CD4-positive, CD25-positive, alpha-beta regulatory T cell (primary cell): Measurements from ENCODE around the gene DIAPH2. TPM values are rescaled to one million over a fixed set of nuclear protein-coding genes. Genes with fewer than 3 reads are reported as not detected.
"Not testable (repeated sequence)": the region's sequence is repeated elsewhere in the genome, so short reads cannot be mapped to it uniquely, and the experiment has no call there.

Experiments
- ATAC-seq, 2 donors: fragments of 150-1000 bp; cut with Tn5 transposase; one replicate each; pipeline ENCODE4 v1.10.0; 2021; ENCODE audit warnings: low read depth in 2 of 2, moderate number of reproducible peaks in 2 of 2, moderate library complexity in 1 of 2
- DNase-seq, 3 donors: peaks; one replicate each; pipeline versions ENCODE4 v3.0.0 to v3.0.0-alpha.2; 2012 to 2022; ENCODE audit warnings: mixed read lengths in 1 of 3
- H3K27ac ChIP-seq: one replicate; pipeline ENCODE4 v1.7.0; 2013; ENCODE audit warnings: mild to moderate bottlenecking, low read length; ENCODE audit not compliant: insufficient read depth, poor library complexity, severe bottlenecking
- H3K27me3 ChIP-seq: one replicate; pipeline ENCODE4 v1.7.0; 2013; ENCODE audit warnings: low read length; ENCODE audit not compliant: control insufficient read depth, insufficient read depth
- H3K36me3 ChIP-seq: one replicate; pipeline ENCODE4 v1.7.0; 2013; ENCODE audit warnings: mild to moderate bottlenecking, low read length, moderate library complexity; ENCODE audit not compliant: control insufficient read depth, insufficient read depth
- H3K4me1 ChIP-seq: 2 replicates; pipeline ENCODE4 v1.7.0; 2013; ENCODE audit warnings: mild to moderate bottlenecking, low read length; ENCODE audit not compliant: insufficient read depth, control insufficient read depth, poor library complexity, severe bottlenecking
- H3K4me3 ChIP-seq: one replicate; pipeline ENCODE4 v1.7.0; 2013; ENCODE audit warnings: low read depth, mild to moderate bottlenecking, low read length, moderate library complexity
- H3K9me3 ChIP-seq, 2 experiments: 1 replicate in 1 of 2; 2 replicates in 1 of 2; pipeline ENCODE4 v1.7.0; 2013; ENCODE audit warnings: low read length in 2 of 2, mild to moderate bottlenecking in 1 of 2, moderate library complexity in 1 of 2; ENCODE audit not compliant: control insufficient read depth in 2 of 2
- H3K27ac Mint-ChIP-seq, 3 donors: one replicate each; pipeline ENCODE4 v1.8.0; 2020 to 2022; ENCODE audit warnings: mild to moderate bottlenecking in 3 of 3, mixed read lengths in 3 of 3, moderate library complexity in 2 of 3
- H3K27me3 Mint-ChIP-seq: one replicate; pipeline ENCODE4 v1.8.0; 2022; ENCODE audit warnings: mild to moderate bottlenecking, mixed read lengths
- H3K36me3 Mint-ChIP-seq: one replicate; pipeline ENCODE4 v1.8.0; 2020; ENCODE audit warnings: mixed read lengths
- H3K4me1 Mint-ChIP-seq, 4 donors: one replicate each; pipeline ENCODE4 v1.8.0; 2020 to 2022; ENCODE audit warnings: mixed read lengths in 4 of 4, mild to moderate bottlenecking in 1 of 4
- H3K4me3 Mint-ChIP-seq, 4 donors: one replicate each; pipeline ENCODE4 v1.8.0; 2020 to 2022; ENCODE audit warnings: mild to moderate bottlenecking in 4 of 4, mixed read lengths in 4 of 4, moderate library complexity in 3 of 4
- H3K9me3 Mint-ChIP-seq, 7 donors: one replicate each; pipeline ENCODE4 v1.8.0; 2020 to 2022; ENCODE audit warnings: mixed read lengths in 7 of 7, mild to moderate bottlenecking in 3 of 7, moderate library complexity in 2 of 7
- polyA plus RNA-seq, 4 donors: library from polyadenylated mRNA; unstranded; fragments of 300-500 nt; fragmentation: Illumina TruSeq; gene quantifications; one replicate each; pipeline ENCODE4 v1.2.3, GENCODE V29; 2021
- total RNA-seq: library from RNA; stranded (reverse); gene quantifications from one replicate; pipeline ENCODE4 v1.2.3, GENCODE V29; 2022

Gene DIAPH2
- total and polyA plus RNA-seq, 5 donors from 2014 or later: 6.3 to 17.0 (median 6.6) TPM

- no peaks in the 10 kb centered on the region for H3K9me3 ChIP-seq
- H3K36me3 ChIP-seq: no peaks in the 10 kb centered on the region
- Mint-ChIP-seq H3K27ac (no peak overlapping the region), H3K4me3 (no peak overlapping the region), H3K36me3 (no peaks in the 10 kb centered on the region), H3K4me1 (no peaks in the 10 kb centered on the region), H3K27me3 (no peaks in the 10 kb centered on the region), H3K9me3 (no peaks in the 10 kb centered on the region)
- no peak overlapping the region for H3K27ac ChIP-seq
- H3K27me3 ChIP-seq: no peaks in the 10 kb centered on the region
- no peaks in the 10 kb centered on the region for H3K4me1 ChIP-seq
- no peak overlapping the region for H3K4me3 ChIP-seq
- ATAC-seq (no peak), DNase-seq (no peak)
Observed at GRCh38 chrX:96846841-96847240, 162.2 kb downstream of the DIAPH2 start.

- H3K36me3 Mint-ChIP-seq, H3K4me1 ChIP-seq, H3K4me3 ChIP-seq, H3K9me3 Mint-ChIP-seq, H3K27me3 ChIP-seq, H3K27ac Mint-ChIP-seq, H3K27me3 Mint-ChIP-seq, H3K36me3 ChIP-seq, DNase-seq, H3K27ac ChIP-seq, H3K9me3 ChIP-seq, H3K4me3 Mint-ChIP-seq, ATAC-seq: not testable (repeated sequence)
- H3K4me1 Mint-ChIP-seq: peaks cover 0 to 12% (median 0%) of the 10 kb centered on the region in 4 donors
Observed at GRCh38 chrX:96859422-96859821, 174.8 kb downstream of the DIAPH2 start.

- Mint-ChIP-seq H3K36me3 (no peaks in the 10 kb centered on the region), H3K4me3 (no peak overlapping the region), H3K9me3 (no peaks in the 10 kb centered on the region), H3K4me1 (peaks cover 0 to 14% (median 0%) of the 10 kb centered on the region in 4 donors), H3K27ac (no peak overlapping the region), H3K27me3 (no peaks in the 10 kb centered on the region)
- H3K27ac ChIP-seq: no peak overlapping the region
- H3K4me3 ChIP-seq: no peak overlapping the region
- H3K27me3 ChIP-seq: no peaks in the 10 kb centered on the region
- no peaks in the 10 kb centered on the region for H3K36me3 ChIP-seq
- DNase-seq: no peak
- H3K4me1 ChIP-seq: no peaks in the 10 kb centered on the region
- no peak for ATAC-seq
- no peaks in the 10 kb centered on the region for H3K9me3 ChIP-seq
Observed at GRCh38 chrX:96861218-96861617, 176.6 kb downstream of the DIAPH2 start.

GRCh38 chrX:96861661-96862060 is 177.0 kb downstream of the DIAPH2 start:
- no peaks in the 10 kb centered on the region for H3K27me3 ChIP-seq
- H3K36me3 ChIP-seq: no peaks in the 10 kb centered on the region
- DNase-seq: no peak
- no peak overlapping the region for H3K27ac ChIP-seq
- H3K4me3 ChIP-seq: no peak overlapping the region
- H3K9me3 Mint-ChIP-seq: no peaks in the 10 kb centered on the region
- H3K4me1 Mint-ChIP-seq: peaks cover 0 to 14% (median 0%) of the 10 kb centered on the region in 4 donors
- no peaks in the 10 kb centered on the region for H3K36me3 Mint-ChIP-seq
- H3K9me3 ChIP-seq: no peaks in the 10 kb centered on the region
- H3K27ac Mint-ChIP-seq: no peak overlapping the region
- H3K4me1 ChIP-seq: no peaks in the 10 kb centered on the region
- ATAC-seq: no peak
- no peaks in the 10 kb centered on the region for H3K27me3 Mint-ChIP-seq
- no peak overlapping the region for H3K4me3 Mint-ChIP-seq

GRCh38 chrX:96883608-96884007 is 199.0 kb downstream of the DIAPH2 start, which contains the start of gene RPA4:
Gene RPA4 (plus strand): TSS chrX:96883908. CDS start chrX:96884311, 403 bp downstream.
- no peaks in the 10 kb centered on the region for H3K27me3 ChIP-seq
- H3K36me3 Mint-ChIP-seq: peaks cover 4% of the 10 kb centered on the region
- no peaks in the 10 kb centered on the region for H3K4me1 ChIP-seq
- no peak within 1 kb of the TSS for H3K4me3 Mint-ChIP-seq
- H3K36me3 ChIP-seq: peaks cover 4% of the 10 kb centered on the region
- peaks cover 0 to 5% (median 0%) of the 10 kb centered on the region in 4 donors for H3K4me1 Mint-ChIP-seq
- DNase-seq: no peak
- no peak within 1 kb of the TSS for H3K4me3 ChIP-seq
- no peak for ATAC-seq
- H3K9me3 Mint-ChIP-seq: no peaks in the 10 kb centered on the region
- H3K27ac ChIP-seq: no peak within 1 kb of the TSS
- no peaks in the 10 kb centered on the region for H3K27me3 Mint-ChIP-seq
- no peaks in the 10 kb centered on the region for H3K9me3 ChIP-seq
- no peak within 1 kb of the TSS for H3K27ac Mint-ChIP-seq

- Histone ChIP-seq H3K36me3 (peaks cover 4% of the 10 kb centered on the region), H3K4me3 (no peak overlapping the region), H3K27ac (no peak overlapping the region), H3K27me3 (no peaks in the 10 kb centered on the region), H3K9me3 (no peaks in the 10 kb centered on the region), H3K4me1 (no peaks in the 10 kb centered on the region)
- ATAC-seq (no peak), DNase-seq (no peak)
- no peaks in the 10 kb centered on the region for H3K27me3 Mint-ChIP-seq
- no peaks in the 10 kb centered on the region for H3K9me3 Mint-ChIP-seq
- H3K4me1 Mint-ChIP-seq: peaks cover 0 to 1% (median 0%) of the 10 kb centered on the region in 4 donors
- H3K27ac Mint-ChIP-seq: no peak overlapping the region
- H3K4me3 Mint-ChIP-seq: no peak overlapping the region
- H3K36me3 Mint-ChIP-seq: peaks cover 4% of the 10 kb centered on the region
Observed at GRCh38 chrX:96884027-96884426, 199.4 kb downstream of the DIAPH2 start.

- Histone ChIP-seq H3K4me3 (no peak overlapping the region), H3K36me3 (no peaks in the 10 kb centered on the region), H3K9me3 (no peaks in the 10 kb centered on the region), H3K27me3 (no peaks in the 10 kb centered on the region), H3K27ac (no peak overlapping the region), H3K4me1 (no peaks in the 10 kb centered on the region)
- no peaks in the 10 kb centered on the region for H3K27me3 Mint-ChIP-seq
- H3K4me1 Mint-ChIP-seq: no peaks in the 10 kb centered on the region
- no peak overlapping the region for H3K4me3 Mint-ChIP-seq
- ATAC-seq: no peak
- H3K36me3 Mint-ChIP-seq: no peaks in the 10 kb centered on the region
- H3K9me3 Mint-ChIP-seq: no peaks in the 10 kb centered on the region
- H3K27ac Mint-ChIP-seq: no peak overlapping the region
- DNase-seq: no peak
Observed at GRCh38 chrX:96889726-96890125, 205.1 kb downstream of the DIAPH2 start.

GRCh38 chrX:96906741-96907140 is 222.1 kb downstream of the DIAPH2 start:
- Mint-ChIP-seq H3K4me1 (peaks cover 0 to 2% (median 0%) of the 10 kb centered on the region in 4 donors), H3K9me3 (no peaks in the 10 kb centered on the region), H3K4me3 (no peak overlapping the region), H3K36me3 (no peaks in the 10 kb centered on the region), H3K27ac (peak overlapping the region in 1 of 3 donors; percentile 84), H3K27me3 (no peaks in the 10 kb centered on the region)
- Histone ChIP-seq H3K27ac (no peak overlapping the region), H3K36me3 (no peaks in the 10 kb centered on the region), H3K4me1 (no peaks in the 10 kb centered on the region), H3K27me3 (no peaks in the 10 kb centered on the region), H3K4me3 (no peak overlapping the region), H3K9me3 (no peaks in the 10 kb centered on the region)
- no peak for DNase-seq
- no peak for ATAC-seq
